Measurements from ENCODE around the gene MYL6B.

The MYL6B gene

GRCh38 chr12:56202838-56203237 is 50.5 kb downstream of the MYL6B start:
- no peak overlapping the region for H3K27ac ChIP-seq
- DNase-seq (ENCODE audit: low read depth, low spot score): no peak

GRCh38 chr12:56204275-56204674 is 51.9 kb downstream of the MYL6B start:
- H3K27ac ChIP-seq: no peak overlapping the region
- no peak for DNase-seq (ENCODE audit: low read depth, low spot score)

GRCh38 chr12:56205445-56205844 is 53.1 kb downstream of the MYL6B start:
- no peak overlapping the region for H3K27ac ChIP-seq
- DNase-seq (ENCODE audit: low read depth, low spot score): no peak

GRCh38 chr12:56206452-56207166 is 54.2 kb downstream of the MYL6B start:
- DNase-seq (ENCODE audit: low read depth, low spot score): no peak
- no peak overlapping the region for H3K27ac ChIP-seq
